SU-DHL-6 (cell line): ENCODE data around the gene RASSF3.

Source experiments
- EZH2phosphoT487 ChIP-seq: fragments of 200-600 bp; sonication (generic), shearing (Covaris generic); conservative IDR thresholded peaks from 2 replicates; pipeline ENCODE4 v1.6.1; 2018; ENCODE audit warnings: mild to moderate bottlenecking, antibody characterized with exemption, low read length, moderate library complexity, mixed read lengths
- TF ChIP-seq, protein P1 (sequence below): fragments of 200-600 bp; sonication (generic); IDR thresholded peaks from one replicate; pipeline ENCODE4 v1.5.1; 2017; ENCODE audit warnings: antibody characterized with exemption, mild to moderate bottlenecking, low read length, moderate library complexity; ENCODE audit not compliant: insufficient read depth, poor library complexity, severe bottlenecking

DNA sequence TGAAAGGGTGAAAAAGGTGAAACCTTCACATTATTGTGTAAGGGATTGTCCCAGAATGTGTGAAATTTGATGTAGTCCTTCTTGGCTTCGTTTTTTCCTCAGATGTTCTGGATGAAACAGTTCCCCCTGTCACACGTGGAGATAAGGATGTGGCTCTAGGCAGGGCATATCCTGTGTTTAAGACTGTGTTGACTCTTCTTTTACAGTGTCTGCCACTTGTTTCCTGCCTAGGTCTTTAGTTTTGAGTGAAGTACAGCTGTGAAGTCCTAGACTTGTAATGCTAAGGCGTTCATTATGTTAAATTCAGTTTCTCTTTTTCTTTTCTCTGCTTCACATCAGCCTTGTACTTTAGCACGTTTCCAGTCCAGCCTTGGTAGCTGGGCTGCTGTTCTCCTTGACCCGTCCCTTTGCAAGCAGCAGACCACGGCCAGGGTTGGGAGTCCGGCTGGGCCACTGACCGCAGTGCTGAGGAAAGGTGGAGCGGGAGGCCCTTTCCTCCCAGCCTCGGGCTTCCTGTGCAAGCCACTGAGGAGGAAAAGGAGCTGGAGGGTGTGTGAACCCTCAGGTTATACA is 59.1 kb downstream of the RASSF3 start:
- TF ChIP-seq, protein P1, sequence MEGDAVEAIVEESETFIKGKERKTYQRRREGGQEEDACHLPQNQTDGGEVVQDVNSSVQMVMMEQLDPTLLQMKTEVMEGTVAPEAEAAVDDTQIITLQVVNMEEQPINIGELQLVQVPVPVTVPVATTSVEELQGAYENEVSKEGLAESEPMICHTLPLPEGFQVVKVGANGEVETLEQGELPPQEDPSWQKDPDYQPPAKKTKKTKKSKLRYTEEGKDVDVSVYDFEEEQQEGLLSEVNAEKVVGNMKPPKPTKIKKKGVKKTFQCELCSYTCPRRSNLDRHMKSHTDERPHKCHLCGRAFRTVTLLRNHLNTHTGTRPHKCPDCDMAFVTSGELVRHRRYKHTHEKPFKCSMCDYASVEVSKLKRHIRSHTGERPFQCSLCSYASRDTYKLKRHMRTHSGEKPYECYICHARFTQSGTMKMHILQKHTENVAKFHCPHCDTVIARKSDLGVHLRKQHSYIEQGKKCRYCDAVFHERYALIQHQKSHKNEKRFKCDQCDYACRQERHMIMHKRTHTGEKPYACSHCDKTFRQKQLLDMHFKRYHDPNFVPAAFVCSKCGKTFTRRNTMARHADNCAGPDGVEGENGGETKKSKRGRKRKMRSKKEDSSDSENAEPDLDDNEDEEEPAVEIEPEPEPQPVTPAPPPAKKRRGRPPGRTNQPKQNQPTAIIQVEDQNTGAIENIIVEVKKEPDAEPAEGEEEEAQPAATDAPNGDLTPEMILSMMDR, result no peak
- no peak for TF ChIP-seq EZH2phosphoT487
